ENCODE data around the gene GMPPB.

GRCh38 chr3:49715611-49716121 lies 8.1 kb downstream of the GMPPB start:
- TF ChIP-seq CTCF (conservative IDR thresholded peaks at IDR 0.05 in 1 of 2, IDR thresholded peaks at IDR 0.05 in 1 of 2; ENCODE audit: extremely low read depth in 1 of 2, insufficient read depth in 1 of 2, low read depth in 1 of 2, low read length in 2 of 2): no peak
- TF ChIP-seq EZH2 (IDR thresholded peaks at IDR 0.05; ENCODE audit: borderline replicate concordance, low read length): no peak
